Epithelial cell of esophagus (primary cell): Measurements from ENCODE around the gene LAPTM5.

ENCODE experiments used
- DNase-seq: peaks from one replicate; pipeline ENCODE4 v3.0.0; 2010; ENCODE audit warnings: low read depth
- H3K4me3 ChIP-seq: 2 replicates; pipeline ENCODE4 v1.5.1; 2011; ENCODE audit warnings: mild to moderate bottlenecking, low read length, control low read depth
- CTCF ChIP-seq: IDR thresholded peaks from 2 replicates; pipeline ENCODE4 v1.5.1; 2011; ENCODE audit warnings: low read depth, mild to moderate bottlenecking, low read length, control low read depth, inconsistent platforms; ENCODE audit not compliant: insufficient read depth; ENCODE audit errors: missing control alignments

LAPTM5 gene

GRCh38 chr1:30699762-30700161, 57.8 kb downstream of the LAPTM5 start:
- no peak for TF ChIP-seq CTCF

GRCh38 chr1:30698401-30698981, 59.1 kb downstream of the LAPTM5 start:
- no peak for DNase-seq
- H3K4me3 ChIP-seq = no peak overlapping the region
- TF ChIP-seq CTCF = no peak

More at GRCh38 chr1:30699762-30700161, 57.8 kb downstream of the LAPTM5 start:
- H3K4me3 ChIP-seq = no peak overlapping the region
- DNase-seq = no peak

GRCh38 chr1:30697571-30698376, 59.8 kb downstream of the LAPTM5 start:
- no peak overlapping the region for H3K4me3 ChIP-seq
- peak; percentile 65 for DNase-seq
- TF ChIP-seq CTCF = peak; percentile 19

- DNase-seq = no peak
- no peak overlapping the region for H3K4me3 ChIP-seq
- no peak for TF ChIP-seq CTCF
These were observed 60.7 kb downstream of the LAPTM5 start for GRCh38 chr1:30696831-30697230.

GRCh38 chr1:30695439-30695841, 62.1 kb downstream of the LAPTM5 start:
- no peak for TF ChIP-seq CTCF
- no peak for DNase-seq
- no peak overlapping the region for H3K4me3 ChIP-seq

GRCh38 chr1:30694280-30695175, 63.0 kb downstream of the LAPTM5 start:
- no peak overlapping the region for H3K4me3 ChIP-seq
- TF ChIP-seq CTCF = no peak
- no peak for DNase-seq
